HepG2 (cell line): ENCODE results near the gene GFRA1.

Experiments
- CHD4 ChIP-seq: fragments of 200-600 bp; sonication (generic); IDR thresholded peaks from 2 replicates; pipeline ENCODE4 v1.7.0; 2017; ENCODE audit warnings: mild to moderate bottlenecking, low read length, borderline replicate concordance
- GTF2F1 ChIP-seq: fragments of 150-350 bp; IDR thresholded peaks from 2 replicates; pipeline ENCODE4 v1.6.1; 2014; ENCODE audit warnings: low read length
- SUZ12 ChIP-seq: fragments of 150-350 bp; IDR thresholded peaks from 2 replicates; pipeline ENCODE4 v1.6.1; 2014; ENCODE audit warnings: low read depth, low read length
- ZMYM2 ChIP-seq: sonication (generic); formaldehyde crosslinking; IDR thresholded peaks from 2 replicates; pipeline ENCODE4 v1.8.0; 2022; ENCODE audit warnings: mild to moderate bottlenecking, missing genetic modification reagents
- ZNF205 ChIP-seq: IDR thresholded peaks from 2 replicates; pipeline ENCODE4 v1.6.1; 2018; ENCODE audit warnings: missing biosample characterization, missing genetic modification reagents
- ZNF260 ChIP-seq: sonication (generic); formaldehyde crosslinking; IDR thresholded peaks from 2 replicates; pipeline ENCODE4 v1.4.0; 2020; ENCODE audit warnings: missing genetic modification reagents, low read depth, mild to moderate bottlenecking, borderline replicate concordance
- TF ChIP-seq, protein P1 (sequence below): sonication (generic); formaldehyde crosslinking; IDR thresholded peaks from 2 replicates; pipeline ENCODE4 v1.5.0; 2020; ENCODE audit warnings: mild to moderate bottlenecking, missing genetic modification reagents, moderate library complexity

DNA sequence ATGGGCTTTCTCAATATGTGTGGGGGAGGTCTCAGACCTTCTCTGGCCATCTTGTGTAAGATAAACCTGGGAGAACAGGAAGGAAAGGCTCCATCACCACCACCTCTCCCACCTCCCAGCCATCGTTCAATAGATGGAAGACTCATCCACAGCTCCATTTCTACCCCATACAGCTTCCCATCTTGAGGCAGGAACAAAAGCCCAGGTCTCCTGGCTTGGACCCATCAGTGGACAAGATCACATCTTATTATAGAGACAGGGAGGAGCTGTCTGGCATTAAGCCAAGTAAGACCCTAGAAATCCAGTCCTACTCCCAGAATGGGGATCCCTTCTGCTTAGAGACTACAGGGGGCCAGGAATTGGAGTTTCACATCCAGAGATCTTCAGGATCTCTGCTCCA, 150.3 kb downstream of the GFRA1 start:
- TF ChIP-seq ZMYM2 (CRISPR knock-in tag) = no peak
- TF ChIP-seq, protein P1, sequence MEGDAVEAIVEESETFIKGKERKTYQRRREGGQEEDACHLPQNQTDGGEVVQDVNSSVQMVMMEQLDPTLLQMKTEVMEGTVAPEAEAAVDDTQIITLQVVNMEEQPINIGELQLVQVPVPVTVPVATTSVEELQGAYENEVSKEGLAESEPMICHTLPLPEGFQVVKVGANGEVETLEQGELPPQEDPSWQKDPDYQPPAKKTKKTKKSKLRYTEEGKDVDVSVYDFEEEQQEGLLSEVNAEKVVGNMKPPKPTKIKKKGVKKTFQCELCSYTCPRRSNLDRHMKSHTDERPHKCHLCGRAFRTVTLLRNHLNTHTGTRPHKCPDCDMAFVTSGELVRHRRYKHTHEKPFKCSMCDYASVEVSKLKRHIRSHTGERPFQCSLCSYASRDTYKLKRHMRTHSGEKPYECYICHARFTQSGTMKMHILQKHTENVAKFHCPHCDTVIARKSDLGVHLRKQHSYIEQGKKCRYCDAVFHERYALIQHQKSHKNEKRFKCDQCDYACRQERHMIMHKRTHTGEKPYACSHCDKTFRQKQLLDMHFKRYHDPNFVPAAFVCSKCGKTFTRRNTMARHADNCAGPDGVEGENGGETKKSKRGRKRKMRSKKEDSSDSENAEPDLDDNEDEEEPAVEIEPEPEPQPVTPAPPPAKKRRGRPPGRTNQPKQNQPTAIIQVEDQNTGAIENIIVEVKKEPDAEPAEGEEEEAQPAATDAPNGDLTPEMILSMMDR (CRISPR knock-in tag) = no peak
- TF ChIP-seq ZNF260 = no peak
- TF ChIP-seq CHD4 = no peak
- no peak for TF ChIP-seq GTF2F1
- TF ChIP-seq ZNF205 (CRISPR knock-in tag) = no peak
- TF ChIP-seq SUZ12 = no peak
